K562 (cell line): Measurements from ENCODE around the gene PFAS.

Source experiments
- PHF8 ChIP-seq: fragments of 200-600 bp; sonication (generic); IDR thresholded peaks from 2 replicates; pipeline ENCODE4 v1.6.1; 2012; ENCODE audit warnings: mixed run types, mild to moderate bottlenecking, inconsistent platforms, low read length, moderate library complexity, borderline replicate concordance
- ZNF121 ChIP-seq: sonication (generic); formaldehyde crosslinking; conservative IDR thresholded peaks from 2 replicates; pipeline ENCODE4 v1.8.0; 2022; ENCODE audit warnings: missing genetic modification reagents

GRCh38 chr17:8220783-8221662 is 28.1 kb upstream of the PFAS start:
- TF ChIP-seq ZNF121 (CRISPR knock-in tag) (no peak), PHF8 (peak; percentile 11; the same call in 1 of the 2 replicates)
